ENCODE data around the gene GRIP1. TPM values are rescaled to one million over a fixed set of nuclear protein-coding genes. Genes with fewer than 3 reads are reported as not detected.

Gene GRIP1
- total RNA-seq, 3 donors from 2014 or later = 6.6 to 22.8 (median 12.8) TPM

DNA sequence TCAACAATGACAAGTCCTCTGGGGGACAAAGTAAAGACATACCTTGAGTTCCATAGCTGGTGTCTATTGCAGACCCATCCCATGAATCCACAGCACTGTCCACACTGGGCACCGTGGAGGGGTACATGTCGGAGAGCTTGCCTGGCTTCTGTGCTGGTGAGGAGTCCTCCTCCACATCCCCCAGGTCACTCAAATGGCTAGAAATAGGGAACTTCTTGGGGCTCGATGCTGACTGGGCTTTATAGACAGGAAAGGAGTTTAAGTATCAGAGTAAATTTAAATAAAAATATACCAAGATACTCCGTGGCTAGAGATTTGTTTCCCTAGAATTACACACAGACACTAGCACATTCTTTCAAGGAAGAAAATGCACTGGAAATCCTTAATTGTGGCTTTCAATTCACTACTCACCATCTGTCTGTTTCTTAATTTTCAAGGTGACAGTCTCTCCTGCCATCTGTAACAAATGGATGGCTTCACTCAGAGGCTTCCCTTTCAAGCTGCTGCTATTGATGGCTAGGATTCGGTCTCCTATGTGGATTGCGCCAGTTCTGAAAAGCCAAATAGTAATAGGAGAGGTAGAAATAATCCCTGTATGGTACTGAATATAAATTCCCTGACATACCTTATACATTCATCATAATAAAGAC lies 286.5 kb downstream of the GRIP1 start:
- no peaks in the 10 kb centered on the region for H3K9me3 ChIP-seq
- no peak overlapping the region for H3K4me3 ChIP-seq
- TF ChIP-seq, protein P1, sequence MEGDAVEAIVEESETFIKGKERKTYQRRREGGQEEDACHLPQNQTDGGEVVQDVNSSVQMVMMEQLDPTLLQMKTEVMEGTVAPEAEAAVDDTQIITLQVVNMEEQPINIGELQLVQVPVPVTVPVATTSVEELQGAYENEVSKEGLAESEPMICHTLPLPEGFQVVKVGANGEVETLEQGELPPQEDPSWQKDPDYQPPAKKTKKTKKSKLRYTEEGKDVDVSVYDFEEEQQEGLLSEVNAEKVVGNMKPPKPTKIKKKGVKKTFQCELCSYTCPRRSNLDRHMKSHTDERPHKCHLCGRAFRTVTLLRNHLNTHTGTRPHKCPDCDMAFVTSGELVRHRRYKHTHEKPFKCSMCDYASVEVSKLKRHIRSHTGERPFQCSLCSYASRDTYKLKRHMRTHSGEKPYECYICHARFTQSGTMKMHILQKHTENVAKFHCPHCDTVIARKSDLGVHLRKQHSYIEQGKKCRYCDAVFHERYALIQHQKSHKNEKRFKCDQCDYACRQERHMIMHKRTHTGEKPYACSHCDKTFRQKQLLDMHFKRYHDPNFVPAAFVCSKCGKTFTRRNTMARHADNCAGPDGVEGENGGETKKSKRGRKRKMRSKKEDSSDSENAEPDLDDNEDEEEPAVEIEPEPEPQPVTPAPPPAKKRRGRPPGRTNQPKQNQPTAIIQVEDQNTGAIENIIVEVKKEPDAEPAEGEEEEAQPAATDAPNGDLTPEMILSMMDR (IDR thresholded peaks at IDR 0.05) = no peak
- H3K36me3 ChIP-seq (ENCODE audit: low read depth) = no peaks in the 10 kb centered on the region
- ATAC-seq (no peak), DNase-seq (no peak)
- no peaks in the 10 kb centered on the region for H3K4me1 ChIP-seq (ENCODE audit: low read depth)
- intact Hi-C loops (cut with DNase I, micrococcal nuclease) = no loop called here

DNA sequence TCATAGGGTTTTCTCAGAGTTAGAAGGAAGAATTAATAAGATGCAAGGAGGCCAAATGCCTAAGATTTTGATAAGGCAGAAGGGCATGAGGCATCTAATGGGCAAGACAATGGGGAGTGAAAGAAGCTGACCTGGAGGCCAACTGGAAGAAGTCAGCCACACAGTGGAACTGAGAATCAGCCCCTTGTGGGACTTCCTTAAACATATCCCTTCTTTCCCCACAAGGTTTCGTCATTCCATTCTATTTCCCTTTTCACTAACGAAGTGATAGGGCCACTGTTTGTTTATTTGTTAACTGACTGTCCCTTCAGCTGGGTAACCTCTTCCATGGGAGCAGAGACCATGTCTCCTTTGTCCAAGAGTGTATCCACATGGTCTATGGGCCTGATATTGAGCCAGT lies 290.4 kb downstream of the GRIP1 start:
- TF ChIP-seq, protein P1 (IDR thresholded peaks at IDR 0.05) = no peak
- Histone ChIP-seq H3K36me3 (ENCODE audit: low read depth) (no peaks in the 10 kb centered on the region), H3K4me1 (ENCODE audit: low read depth) (no peaks in the 10 kb centered on the region), H3K4me3 (no peak overlapping the region), H3K9me3 (no peaks in the 10 kb centered on the region)
- peak in 1 of 3 donors; percentile 17 for DNase-seq
- intact Hi-C loops (cut with DNase I, micrococcal nuclease) = no loop called here
- ATAC-seq = peak; percentile 30

DNA sequence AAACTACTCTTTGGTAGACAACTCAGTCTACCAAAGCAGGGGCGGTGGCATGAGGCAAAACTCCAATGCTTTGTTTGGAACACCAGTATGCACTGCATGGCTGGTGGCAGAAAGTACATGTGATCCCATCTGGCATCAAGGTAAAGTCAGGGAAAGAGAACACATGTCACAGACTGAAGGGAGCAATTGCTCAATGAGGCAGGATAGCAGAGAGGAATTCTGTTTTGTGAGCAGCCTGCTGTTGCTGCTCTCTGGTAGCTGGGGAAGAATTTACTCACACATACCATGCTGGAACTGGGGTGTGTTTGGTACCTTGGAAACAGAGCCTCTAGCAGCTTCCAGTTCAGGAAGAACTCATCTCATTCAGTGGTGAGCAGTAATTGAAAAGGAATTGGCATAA lies 291.8 kb downstream of the GRIP1 start:
- Histone ChIP-seq H3K9me3 (no peaks in the 10 kb centered on the region), H3K4me1 (ENCODE audit: low read depth) (no peaks in the 10 kb centered on the region), H3K4me3 (no peak overlapping the region), H3K36me3 (ENCODE audit: low read depth) (no peaks in the 10 kb centered on the region)
- DNase-seq (no peak), ATAC-seq (no peak)
- intact Hi-C loops (cut with DNase I, micrococcal nuclease) = no loop called here
- TF ChIP-seq, protein P1 (IDR thresholded peaks at IDR 0.05) = no peak

DNA sequence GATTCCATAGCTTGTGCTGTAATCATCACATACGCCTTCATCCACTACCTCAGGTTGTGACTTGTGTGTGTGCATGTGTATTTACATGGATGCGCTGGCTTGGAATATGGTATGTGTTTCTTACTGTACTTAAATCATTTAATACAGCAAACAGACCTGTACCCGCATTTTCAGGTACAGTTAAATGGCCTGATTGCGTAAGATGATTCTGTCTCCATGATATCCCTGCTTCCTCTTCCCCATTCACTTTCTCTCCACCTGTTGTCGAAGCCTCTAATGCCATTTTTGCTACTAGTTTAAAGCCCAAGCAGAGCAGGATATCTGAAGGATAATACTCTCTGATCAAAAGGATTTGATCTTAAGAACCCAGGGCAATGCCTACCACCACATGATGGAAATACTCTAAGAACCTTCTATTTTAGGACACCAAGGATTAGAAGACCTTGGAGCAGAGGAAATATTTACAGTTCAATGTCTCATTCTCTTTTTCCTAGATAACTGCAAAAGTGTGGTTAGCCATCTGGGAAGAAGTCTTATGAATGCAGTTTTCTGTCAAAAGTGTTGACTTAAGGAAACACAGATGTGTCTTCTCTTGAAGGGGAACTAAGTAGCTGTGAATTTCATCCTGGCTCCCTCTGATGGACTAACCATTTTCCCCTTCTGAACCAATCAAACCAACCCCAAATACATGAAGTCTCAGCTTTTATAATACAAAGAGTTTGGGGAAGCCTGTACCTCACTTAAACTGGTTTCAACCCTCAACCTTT lies 297.9 kb downstream of the GRIP1 start:
- H3K9me3 ChIP-seq = no peaks in the 10 kb centered on the region
- H3K36me3 ChIP-seq (ENCODE audit: low read depth) = no peaks in the 10 kb centered on the region
- DNase-seq (no peak), ATAC-seq (no peak)
- H3K4me1 ChIP-seq (ENCODE audit: low read depth) = no peaks in the 10 kb centered on the region
- intact Hi-C loops (cut with DNase I, micrococcal nuclease) = no loop called here
- TF ChIP-seq, protein P1 (IDR thresholded peaks at IDR 0.05) = no peak
- no peak overlapping the region for H3K4me3 ChIP-seq

DNA sequence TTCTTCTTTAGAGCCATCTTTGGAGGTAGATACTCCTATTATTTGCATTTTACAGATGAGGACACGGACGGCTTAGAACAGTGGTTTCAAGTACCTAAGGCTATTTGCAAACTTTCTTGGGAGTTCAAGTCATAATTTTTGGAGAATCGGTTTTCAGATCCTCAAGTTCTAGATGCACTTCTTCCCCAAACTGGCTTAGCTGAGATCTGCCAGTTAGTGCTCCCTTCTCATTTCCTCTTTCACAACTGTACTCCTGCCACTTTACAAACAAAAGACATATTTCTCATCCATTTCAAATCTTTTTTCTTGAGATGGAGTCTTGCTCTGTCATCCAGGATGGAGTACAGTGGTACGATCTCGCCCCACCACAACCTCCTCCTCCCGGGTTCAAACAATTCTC lies 299.3 kb downstream of the GRIP1 start:
- no peak overlapping the region for H3K4me3 ChIP-seq
- no peaks in the 10 kb centered on the region for H3K36me3 ChIP-seq (ENCODE audit: low read depth)
- ATAC-seq (no peak), DNase-seq (no peak)
- no peaks in the 10 kb centered on the region for H3K4me1 ChIP-seq (ENCODE audit: low read depth)
- TF ChIP-seq, protein P1 (IDR thresholded peaks at IDR 0.05) = no peak
- no peaks in the 10 kb centered on the region for H3K9me3 ChIP-seq
- intact Hi-C loops (cut with DNase I, micrococcal nuclease) = no loop called here
